WERI-Rb-1 (cell line): ENCODE measurements around the gene TSACC.
A peak's percentile ranks its signal among the peaks of the same experiment; 100 is the strongest.

Experiments
- DNase-seq: peaks from one replicate; pipeline ENCODE4 v3.0.0-alpha.2; 2020
- H3K27ac ChIP-seq: fragments of 250-450 bp; sonication (Bioruptor Pico); 2 replicates; pipeline ENCODE4 v1.5.1; 2020; ENCODE audit warnings: mild to moderate bottlenecking, moderate library complexity
- H3K27me3 ChIP-seq: fragments of 250-450 bp; sonication (Bioruptor Pico); 2 replicates; pipeline ENCODE4 v1.5.1; 2021; ENCODE audit warnings: mild to moderate bottlenecking, low read depth, moderate library complexity; ENCODE audit not compliant: insufficient read depth, severe bottlenecking
- H3K36me3 ChIP-seq: fragments of 250-450 bp; sonication (Bioruptor Pico); 2 replicates; pipeline ENCODE4 v1.5.1; 2020; ENCODE audit warnings: mild to moderate bottlenecking, moderate library complexity
- H3K4me3 ChIP-seq: 2 replicates; pipeline ENCODE4 v1.5.1; 2011; ENCODE audit warnings: low read depth, mild to moderate bottlenecking, control low read depth, low read length
- H3K9me3 ChIP-seq: fragments of 250-450 bp; sonication (Bioruptor Pico); 2 replicates; pipeline ENCODE4 v1.5.1; 2021; ENCODE audit warnings: mild to moderate bottlenecking, moderate library complexity; ENCODE audit not compliant: severe bottlenecking
- TF ChIP-seq, protein P1 (sequence below): IDR thresholded peaks from 2 replicates; pipeline ENCODE4 v1.5.1; 2011; ENCODE audit warnings: low read depth, mild to moderate bottlenecking, control low read depth, inconsistent platforms, low read length

Gene TSACC

GRCh38 chr1:156295391-156295947 is 42.9 kb upstream of the TSACC start, which contains the start of gene GLMP:
Gene GLMP (minus strand): TSS chr1:156295679. CDS start chr1:156295645, 34 bp downstream.
- peak; percentile 46 for DNase-seq
- no peaks in the 10 kb centered on the region for H3K9me3 ChIP-seq
- H3K4me3 ChIP-seq, result peak within 1 kb of the TSS; percentile 43
- H3K36me3 ChIP-seq, result peaks cover 15% of the 10 kb centered on the region
- no peaks in the 10 kb centered on the region for H3K27me3 ChIP-seq
- 0 out of 2 replicates have a peak within 1 kb of the TSS, but pooled peaks have one; percentile 1 for H3K27ac ChIP-seq
- TF ChIP-seq, protein P1, sequence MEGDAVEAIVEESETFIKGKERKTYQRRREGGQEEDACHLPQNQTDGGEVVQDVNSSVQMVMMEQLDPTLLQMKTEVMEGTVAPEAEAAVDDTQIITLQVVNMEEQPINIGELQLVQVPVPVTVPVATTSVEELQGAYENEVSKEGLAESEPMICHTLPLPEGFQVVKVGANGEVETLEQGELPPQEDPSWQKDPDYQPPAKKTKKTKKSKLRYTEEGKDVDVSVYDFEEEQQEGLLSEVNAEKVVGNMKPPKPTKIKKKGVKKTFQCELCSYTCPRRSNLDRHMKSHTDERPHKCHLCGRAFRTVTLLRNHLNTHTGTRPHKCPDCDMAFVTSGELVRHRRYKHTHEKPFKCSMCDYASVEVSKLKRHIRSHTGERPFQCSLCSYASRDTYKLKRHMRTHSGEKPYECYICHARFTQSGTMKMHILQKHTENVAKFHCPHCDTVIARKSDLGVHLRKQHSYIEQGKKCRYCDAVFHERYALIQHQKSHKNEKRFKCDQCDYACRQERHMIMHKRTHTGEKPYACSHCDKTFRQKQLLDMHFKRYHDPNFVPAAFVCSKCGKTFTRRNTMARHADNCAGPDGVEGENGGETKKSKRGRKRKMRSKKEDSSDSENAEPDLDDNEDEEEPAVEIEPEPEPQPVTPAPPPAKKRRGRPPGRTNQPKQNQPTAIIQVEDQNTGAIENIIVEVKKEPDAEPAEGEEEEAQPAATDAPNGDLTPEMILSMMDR, result no peak

GRCh38 chr1:156298852-156299357 is 39.4 kb upstream of the TSACC start, which contains the start of gene VHLL:
Gene VHLL (minus strand): TSS chr1:156299307. CDS start chr1:156299189, 118 bp downstream.
- Histone ChIP-seq H3K36me3 (peaks cover 18% of the 10 kb centered on the region), H3K27me3 (no peaks in the 10 kb centered on the region), H3K27ac (no peak within 1 kb of the TSS), H3K9me3 (no peaks in the 10 kb centered on the region), H3K4me3 (no peak within 1 kb of the TSS)
- no peak for DNase-seq
- TF ChIP-seq, protein P1, result no peak

DNA sequence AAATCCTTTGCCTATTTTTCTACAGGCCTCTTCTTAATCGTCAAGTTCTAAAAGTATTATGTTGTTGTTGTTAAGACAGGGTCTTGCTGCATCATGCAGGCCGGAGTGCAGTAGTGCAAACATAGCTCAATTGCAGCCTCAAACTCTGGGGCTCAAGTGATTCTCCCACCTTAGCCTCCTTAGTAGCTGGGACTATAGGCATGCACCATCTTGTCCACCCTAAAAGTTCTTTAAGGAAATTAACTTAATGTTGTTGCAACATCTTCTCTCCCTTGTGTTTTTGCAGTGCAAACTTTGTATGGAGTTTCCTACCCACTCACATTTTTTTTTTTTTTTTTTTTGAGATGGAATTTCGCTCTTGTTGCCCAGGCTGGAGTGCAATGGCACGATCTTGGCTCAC is 35.1 kb upstream of the TSACC start:
- peaks cover 54% of the 10 kb centered on the region for H3K36me3 ChIP-seq
- H3K9me3 ChIP-seq, result no peaks in the 10 kb centered on the region
- no peak for DNase-seq
- no peak overlapping the region for H3K4me3 ChIP-seq
- H3K27me3 ChIP-seq, result no peaks in the 10 kb centered on the region
- no peak overlapping the region for H3K27ac ChIP-seq
- TF ChIP-seq, protein P1, result no peak

GRCh38 chr1:156305215-156305614 is 33.1 kb upstream of the TSACC start:
- Histone ChIP-seq H3K27me3 (no peaks in the 10 kb centered on the region), H3K36me3 (peaks cover 70% of the 10 kb centered on the region), H3K9me3 (no peaks in the 10 kb centered on the region), H3K4me3 (no peak overlapping the region), H3K27ac (no peak overlapping the region)
- TF ChIP-seq, protein P1, result no peak
- DNase-seq, result no peak

DNA sequence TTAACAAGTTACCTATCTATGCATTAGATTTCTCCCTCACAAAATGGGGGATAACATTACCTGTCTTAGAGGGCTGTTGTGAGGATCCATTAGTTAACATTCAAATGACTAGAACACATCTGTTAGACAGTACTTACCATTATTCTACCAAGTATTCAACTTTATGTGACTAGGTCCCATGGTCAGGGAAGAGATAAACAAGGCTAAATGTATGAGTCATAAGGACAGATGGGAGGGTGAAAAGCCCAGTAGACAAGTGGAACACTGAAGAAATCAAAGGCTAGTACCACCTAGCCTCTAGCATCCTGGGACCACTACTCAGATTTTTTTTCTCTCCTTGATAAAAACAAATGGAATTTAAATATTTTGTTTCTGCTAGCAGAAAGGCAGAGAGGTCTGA is 30.2 kb upstream of the TSACC start:
- TF ChIP-seq, protein P1, result no peak
- no peak overlapping the region for H3K27ac ChIP-seq
- no peak for DNase-seq
- no peaks in the 10 kb centered on the region for H3K9me3 ChIP-seq
- H3K4me3 ChIP-seq, result no peak overlapping the region
- H3K27me3 ChIP-seq, result no peaks in the 10 kb centered on the region
- H3K36me3 ChIP-seq, result peaks cover 93% of the 10 kb centered on the region

GRCh38 chr1:156310962-156311361 is 27.4 kb upstream of the TSACC start:
- no peak overlapping the region for H3K4me3 ChIP-seq
- no peaks in the 10 kb centered on the region for H3K9me3 ChIP-seq
- H3K36me3 ChIP-seq, result peaks cover 99% of the 10 kb centered on the region
- H3K27ac ChIP-seq, result no peak overlapping the region
- H3K27me3 ChIP-seq, result no peaks in the 10 kb centered on the region
- TF ChIP-seq, protein P1, result no peak
- no peak for DNase-seq
